NOMO-1 treated with dmso at 0.1 percent for 144 hours (cell line): Measurements from ENCODE around the gene MYL6B.
A peak's percentile ranks its signal among the peaks of the same experiment; 100 is the strongest.
"Not testable (repeated sequence)": the region's sequence is repeated elsewhere in the genome, so short reads cannot be mapped to it uniquely, and the experiment has no call there.

Experiments used
- DNase-seq: peaks from one replicate; lab custom pipeline; 2025; ENCODE audit not compliant: unreplicated experiment; lab: John Stamatoyannopoulos, UW

Gene MYL6B

DNA sequence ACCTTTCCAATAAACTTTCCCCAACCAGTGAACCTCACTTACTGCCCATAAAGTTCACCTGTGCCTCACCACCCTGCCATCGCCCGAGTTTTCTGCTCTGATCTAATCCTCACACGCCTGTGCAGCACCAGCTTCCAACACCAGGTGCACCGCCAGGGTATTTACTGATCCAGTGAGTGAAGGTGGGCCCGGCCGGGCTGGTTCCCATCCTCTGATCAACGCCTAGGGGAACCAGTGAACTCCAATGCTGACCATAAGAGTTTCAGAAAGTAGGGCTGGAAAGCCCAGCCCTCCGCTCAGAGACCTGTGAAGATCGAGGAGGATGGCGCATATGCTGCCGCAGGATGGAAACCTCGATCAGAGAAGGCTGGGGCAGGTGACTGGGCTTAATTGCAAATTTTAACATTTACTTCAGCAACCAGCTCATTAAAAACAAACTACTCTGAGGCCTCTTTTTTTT is 685 bp upstream of the MYL6B start:
- no peak for DNase-seq

DNA sequence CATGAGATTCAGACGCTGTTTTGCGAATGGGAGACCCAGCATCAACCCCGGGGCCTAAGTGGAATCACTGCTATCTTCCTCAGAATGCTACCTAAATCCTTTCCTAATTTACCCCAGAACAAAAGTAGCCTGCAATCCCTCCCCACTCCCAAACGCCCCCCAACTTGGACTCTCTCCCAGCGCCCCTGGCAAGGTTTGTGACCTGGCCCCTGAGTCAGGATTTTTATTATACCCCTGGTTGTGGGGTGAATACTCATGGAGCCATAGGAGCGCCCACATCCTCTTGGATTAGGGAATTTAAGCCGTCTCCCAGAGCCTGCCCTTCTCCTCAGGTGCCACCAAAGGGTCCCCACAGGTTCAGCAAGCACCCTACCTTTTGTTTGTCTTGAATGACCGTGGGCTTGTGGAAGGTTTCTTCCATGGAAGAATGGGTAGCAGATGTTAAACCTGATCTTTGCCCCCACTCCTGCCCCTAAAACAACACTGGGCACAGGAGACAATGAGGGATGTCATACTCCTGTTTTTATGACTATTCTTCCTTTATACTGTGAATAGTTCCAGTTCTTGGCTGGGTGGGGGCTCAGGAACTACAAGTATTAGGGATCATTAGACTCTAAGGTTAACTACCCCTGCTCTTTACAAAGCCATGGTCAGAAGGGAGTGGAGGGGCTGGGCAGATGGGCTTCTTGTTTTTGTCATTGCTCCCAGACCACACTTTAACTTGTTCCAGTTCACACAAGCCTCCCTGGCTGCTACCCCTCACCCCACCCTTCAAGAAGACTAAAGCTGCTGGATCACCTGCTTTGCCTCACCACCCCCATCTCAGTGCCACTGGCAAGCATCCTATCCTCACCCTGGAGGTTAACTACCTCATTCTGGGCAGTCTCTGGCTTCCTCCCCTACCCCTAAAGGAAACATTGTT is 630 bp downstream of the MYL6B start:
- no peak for DNase-seq

DNA sequence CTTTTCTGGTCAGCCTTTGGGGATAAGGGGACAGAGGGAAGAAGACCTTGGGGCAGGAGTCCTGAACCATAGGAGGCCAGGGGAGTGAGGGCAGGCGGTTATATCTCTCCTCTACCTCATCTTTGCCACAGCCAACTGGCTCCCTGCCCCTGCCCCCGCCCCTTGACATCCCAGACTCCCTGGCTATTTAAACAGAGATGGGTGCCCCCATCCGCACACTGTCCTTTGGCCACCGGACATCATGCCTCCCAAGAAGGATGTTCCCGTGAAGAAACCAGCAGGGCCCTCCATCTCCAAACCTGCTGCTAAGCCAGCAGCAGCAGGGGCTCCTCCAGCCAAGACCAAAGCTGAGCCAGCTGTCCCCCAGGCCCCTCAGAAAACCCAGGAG is 1.3 kb downstream of the MYL6B start:
- DNase-seq: no peak

DNA sequence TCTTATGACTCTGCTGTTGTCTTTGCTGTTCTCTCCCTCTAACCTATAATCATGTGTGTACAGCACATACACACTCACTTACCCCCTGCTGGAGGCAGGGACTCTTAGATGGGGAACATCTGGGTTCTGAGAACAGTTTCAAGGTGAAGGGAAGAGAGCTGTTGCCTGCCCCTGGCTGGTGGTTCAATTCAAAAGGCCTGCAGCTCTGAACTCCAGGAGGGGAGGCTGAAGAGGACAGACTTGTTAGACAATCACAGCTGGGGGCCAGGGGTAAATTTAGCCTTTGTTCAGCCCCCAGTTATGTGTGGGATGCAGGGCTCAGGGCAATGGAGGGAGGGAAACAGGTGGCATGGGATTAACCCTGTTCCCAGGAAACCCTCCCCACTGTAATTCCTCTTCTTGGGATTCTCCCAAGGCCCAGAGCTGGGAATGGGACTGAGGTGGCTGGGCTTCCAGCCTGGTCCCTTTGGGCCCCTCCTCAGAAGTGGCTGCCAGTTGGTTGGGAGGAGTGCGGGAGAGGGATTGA is 1.9 kb downstream of the MYL6B start:
- DNase-seq: no peak

DNA sequence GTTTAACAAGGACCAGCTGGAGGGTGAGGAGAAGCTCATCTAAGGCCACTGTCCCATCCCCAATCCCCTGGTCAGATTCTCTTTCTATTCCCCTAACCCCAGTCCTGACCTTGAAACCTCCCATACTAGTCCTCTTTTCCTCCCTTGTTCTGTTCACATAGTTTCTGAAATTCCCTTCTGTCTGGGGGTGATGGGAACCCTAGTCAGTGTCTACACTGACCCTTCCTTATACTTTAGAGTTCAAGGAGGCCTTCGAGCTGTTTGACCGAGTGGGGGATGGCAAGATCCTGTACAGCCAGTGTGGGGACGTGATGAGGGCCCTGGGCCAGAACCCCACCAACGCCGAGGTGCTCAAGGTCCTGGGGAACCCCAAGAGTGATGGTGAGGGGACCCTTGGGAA is 2.4 kb downstream of the MYL6B start:
- DNase-seq: no peak

DNA sequence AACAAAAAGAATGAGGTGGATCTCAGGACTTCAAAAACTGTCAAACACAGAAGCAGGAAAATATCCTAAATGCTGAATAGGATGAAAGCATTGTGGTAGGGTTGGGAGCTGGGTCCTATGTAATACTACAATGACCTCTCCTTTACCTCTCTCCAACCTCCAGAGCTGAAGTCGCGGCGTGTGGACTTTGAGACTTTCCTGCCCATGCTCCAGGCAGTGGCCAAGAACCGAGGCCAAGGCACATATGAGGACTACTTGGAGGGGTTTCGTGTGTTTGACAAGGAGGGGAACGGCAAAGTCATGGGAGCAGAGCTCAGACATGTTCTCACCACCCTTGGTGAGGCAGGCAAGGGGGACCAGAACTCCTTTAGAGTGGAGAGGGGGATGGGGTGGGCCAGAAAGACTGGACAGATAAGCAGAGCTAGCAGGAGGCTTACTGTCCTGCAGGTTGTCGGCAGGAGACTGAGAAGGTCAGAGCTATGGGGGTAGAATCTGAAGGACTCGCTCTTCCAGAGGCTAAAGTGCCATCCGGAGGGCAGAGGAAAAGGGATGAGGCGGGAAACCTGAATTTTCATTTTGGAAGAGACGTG is 3.0 kb downstream of the MYL6B start:
- DNase-seq: no peak

DNA sequence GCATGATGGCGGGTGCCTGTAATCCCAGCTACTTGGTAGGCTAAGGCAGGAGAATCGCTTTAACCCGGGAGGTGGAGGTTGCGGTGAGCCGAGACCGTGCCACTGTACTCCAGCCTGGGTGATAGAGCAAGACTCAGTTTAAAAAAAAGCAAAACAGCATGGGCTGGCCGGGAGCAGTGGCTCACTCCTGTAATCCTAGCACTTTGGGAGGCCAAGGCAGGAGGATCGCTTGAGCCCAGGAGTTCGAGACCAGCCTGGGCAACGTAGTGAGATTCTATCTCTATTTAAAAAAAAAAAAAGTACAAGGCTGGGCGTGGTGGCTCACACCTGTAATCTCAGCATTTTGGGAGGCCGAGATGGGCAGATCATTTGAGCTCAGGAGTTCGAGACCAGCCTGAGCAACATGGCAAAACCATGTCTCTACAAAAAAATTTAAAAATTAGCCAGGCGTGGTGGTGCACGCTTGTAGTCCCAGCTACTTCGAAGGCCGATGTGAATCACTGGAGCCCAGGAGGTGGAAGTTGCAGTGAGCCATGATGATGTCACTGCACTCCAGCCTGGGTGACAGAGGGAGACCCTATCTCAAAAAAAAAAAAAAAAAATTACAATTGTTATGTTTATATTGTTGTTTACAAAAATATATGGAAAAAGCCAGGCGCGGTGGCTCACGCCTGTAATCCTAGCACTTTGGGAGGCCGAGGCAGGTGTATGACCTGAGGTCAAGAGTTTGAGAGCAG is 4.2 kb downstream of the MYL6B start:
- not testable (repeated sequence) for DNase-seq

DNA sequence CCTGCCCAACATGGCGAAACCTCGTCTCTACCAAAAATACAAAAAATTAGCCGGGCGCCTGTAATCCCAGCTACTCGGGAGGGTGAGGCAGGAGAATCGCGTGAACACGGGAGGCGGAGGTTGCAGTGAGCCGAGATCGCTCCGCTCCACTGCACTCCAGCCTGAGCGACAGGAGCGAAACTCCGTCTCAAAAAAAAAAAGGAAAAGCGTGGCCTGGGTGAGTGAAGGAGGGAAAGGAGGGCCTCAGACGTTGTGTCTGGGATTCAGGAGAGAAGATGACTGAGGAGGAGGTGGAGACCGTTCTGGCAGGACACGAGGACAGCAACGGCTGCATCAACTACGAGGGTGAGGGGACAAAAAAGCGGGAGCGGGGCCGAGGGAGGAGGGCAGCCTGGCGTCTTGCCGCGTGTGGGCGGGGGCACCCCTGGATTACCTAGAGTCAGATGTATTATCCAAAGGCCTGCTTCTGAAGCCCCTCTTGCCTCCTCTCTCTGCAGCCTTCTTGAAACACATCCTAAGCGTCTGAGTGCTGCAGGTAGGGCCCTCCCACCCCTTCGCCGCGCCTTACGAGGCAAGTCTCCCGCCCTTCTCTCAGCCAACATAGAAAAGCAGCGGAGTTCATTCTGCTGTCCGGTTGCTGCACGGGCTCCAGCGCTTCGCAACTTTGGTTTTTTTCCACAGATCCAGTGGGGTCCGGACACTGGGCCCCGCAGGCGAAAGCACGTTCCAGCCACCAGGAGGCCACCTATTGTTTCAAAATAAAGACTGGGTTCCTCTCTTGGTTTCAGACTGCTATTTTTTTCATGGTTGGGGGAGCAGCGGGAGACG is 5.0 kb downstream of the MYL6B start:
- DNase-seq: peak; percentile 89

DNA sequence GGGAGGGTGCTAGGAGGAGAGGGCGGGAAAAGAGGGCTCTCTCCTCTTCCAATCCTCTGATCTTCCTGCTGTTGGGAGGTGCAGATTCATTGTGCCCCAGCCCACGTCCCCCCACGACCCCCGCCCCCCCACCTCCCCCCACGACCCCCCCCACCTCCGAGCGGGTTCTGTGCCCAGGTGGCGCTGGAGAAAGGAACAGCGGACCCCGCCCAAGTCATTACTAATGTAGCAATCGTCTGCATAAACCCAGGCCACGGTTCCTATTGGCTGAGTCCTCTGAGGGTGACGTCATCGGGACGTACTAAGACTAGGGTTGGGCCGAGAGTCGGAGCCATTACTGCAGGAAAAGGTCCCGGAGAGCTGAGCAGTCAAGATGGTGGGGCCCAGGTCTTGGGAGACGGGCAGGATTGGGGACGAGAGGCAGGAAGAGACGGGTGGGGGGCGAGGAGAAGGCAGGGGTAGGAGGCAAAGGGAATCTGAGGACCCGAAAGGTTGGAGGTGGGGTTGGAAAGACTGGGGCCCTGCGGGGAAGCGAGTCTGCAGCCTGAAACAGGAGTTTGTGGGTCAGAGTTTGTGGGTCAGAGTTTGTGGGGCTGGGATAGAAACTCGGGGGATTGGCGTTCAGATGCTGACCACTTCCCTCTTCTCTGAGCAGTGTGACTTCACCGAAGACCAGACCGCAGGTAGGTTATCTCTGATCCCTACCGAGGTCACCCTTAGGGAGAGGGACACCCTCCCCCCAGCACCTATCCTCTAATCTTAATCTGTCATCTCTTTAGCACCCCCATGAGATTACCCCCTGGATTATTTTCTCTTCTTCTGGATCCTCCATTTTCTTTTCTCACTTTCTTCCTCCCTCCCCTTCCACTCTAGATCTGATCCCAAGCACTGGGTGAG is 5.9 kb downstream of the MYL6B start, which contains the start of gene MYL6:
Gene MYL6, plus strand, starts transcription at position 331 of the 897 bp plus-strand sequence. Its CDS starts 43 bp downstream, at position 374.
- peak; percentile 96 for DNase-seq

DNA sequence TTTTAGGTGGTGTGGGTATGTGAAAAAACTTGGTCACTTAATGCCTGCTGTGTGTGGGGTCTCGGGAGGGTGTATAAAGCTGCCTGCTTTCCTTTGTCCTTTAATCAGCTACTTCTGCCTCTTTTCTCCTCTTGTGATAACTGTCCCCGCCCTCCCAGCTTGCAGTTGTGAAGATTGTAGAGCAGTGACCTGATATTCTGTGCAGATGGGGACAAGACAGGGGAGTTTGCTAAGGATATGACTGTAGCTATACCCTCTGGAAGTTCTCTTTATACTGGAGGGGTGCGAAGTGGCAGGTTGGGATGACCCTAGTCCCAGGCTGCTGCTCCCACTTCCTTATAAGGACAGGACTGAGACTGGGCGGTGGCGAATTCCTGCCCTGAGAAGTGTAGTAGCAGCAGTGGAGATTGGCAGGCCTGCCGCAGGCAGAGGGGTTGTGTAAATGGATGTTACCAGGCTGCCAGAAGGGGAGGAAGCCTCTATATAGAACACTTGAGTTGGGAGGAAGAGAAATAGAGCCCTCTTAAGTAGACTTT is 6.6 kb downstream of the MYL6B start:
- peak; percentile 51 for DNase-seq

DNA sequence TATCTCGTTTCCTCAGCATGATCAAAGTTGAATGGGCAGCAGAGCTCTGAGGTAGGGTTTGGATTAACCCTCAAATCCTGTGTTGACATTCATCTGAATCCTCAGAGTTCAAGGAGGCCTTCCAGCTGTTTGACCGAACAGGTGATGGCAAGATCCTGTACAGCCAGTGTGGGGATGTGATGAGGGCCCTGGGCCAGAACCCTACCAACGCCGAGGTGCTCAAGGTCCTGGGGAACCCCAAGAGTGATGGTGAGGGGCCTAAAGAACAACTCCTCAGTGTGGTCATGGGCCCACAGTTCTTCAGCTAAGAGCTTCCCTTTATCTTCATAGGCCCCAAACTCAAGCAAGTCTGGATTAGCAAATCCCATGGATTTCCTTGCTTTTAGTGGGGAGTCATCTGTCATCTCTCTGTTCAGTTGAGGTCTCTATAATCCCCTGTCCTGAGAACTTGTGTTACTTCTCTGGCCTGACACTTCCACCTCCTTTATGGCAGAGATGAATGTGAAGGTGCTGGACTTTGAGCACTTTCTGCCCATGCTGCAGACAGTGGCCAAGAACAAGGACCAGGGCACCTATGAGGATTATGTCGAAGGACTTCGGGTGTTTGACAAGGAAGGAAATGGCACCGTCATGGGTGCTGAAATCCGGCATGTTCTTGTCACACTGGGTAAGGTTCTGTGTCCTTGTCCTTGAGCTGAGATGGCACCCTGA is 7.2 kb downstream of the MYL6B start:
- DNase-seq: no peak

DNA sequence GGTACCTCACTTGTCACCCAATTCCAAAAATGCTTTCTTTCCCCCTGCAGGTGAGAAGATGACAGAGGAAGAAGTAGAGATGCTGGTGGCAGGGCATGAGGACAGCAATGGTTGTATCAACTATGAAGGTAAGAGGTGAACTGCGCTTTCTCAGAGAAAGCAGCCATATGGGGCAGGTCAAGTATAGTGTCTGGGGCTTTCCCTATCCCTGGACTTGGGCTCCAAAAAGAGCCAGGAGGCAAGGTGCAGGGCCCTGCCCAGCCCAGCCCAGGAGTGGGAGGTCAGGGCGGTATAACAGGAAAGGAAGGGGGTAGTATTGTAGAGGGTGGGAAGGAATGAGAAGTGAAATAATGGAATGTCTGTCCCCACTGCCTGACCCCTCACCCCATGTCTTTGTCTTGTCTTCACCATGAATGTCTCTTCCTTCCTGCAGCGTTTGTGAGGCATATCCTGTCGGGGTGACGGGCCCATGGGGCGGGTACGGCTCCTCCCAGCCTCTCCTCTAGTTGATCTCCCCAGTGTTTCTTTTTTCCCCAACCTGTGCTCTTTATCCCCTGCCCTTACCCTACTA is 7.9 kb downstream of the MYL6B start:
- DNase-seq: no peak

DNA sequence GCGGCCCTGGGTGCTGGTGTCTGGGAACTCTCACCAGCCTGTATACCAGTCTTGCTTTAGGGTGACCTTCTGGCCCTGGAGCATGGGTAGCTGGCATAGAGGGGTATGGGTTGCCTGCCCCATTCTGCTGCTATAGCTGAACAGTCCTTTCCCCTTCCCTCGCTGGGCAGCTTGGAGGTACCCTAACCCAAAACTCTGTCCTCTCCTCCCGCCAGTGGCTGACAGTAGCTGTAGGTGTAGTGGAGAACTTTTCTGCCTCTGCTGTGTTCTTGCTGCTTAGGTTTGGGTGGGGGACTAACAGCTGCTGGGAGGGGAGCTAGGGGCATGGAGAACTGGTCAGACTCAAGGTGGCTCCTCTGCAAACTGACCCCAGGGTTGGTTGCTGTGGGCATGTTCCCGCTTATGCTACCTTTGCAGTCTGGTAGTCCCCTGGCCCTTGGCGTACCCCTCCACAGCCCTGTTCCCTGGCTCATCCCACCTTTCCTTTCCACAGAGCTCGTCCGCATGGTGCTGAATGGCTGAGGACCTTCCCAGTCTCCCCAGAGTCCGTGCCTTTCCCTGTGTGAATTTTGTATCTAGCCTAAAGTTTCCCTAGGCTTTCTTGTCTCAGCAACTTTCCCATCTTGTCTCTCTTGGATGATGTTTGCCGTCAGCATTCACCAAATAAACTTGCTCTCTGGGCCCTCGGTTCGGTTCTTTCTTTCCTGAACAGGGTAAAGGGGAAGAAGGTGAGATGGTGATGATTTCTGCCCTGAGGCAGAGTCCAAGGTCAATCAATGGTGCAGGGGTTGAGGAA is 8.7 kb downstream of the MYL6B start:
- DNase-seq: no peak

DNA sequence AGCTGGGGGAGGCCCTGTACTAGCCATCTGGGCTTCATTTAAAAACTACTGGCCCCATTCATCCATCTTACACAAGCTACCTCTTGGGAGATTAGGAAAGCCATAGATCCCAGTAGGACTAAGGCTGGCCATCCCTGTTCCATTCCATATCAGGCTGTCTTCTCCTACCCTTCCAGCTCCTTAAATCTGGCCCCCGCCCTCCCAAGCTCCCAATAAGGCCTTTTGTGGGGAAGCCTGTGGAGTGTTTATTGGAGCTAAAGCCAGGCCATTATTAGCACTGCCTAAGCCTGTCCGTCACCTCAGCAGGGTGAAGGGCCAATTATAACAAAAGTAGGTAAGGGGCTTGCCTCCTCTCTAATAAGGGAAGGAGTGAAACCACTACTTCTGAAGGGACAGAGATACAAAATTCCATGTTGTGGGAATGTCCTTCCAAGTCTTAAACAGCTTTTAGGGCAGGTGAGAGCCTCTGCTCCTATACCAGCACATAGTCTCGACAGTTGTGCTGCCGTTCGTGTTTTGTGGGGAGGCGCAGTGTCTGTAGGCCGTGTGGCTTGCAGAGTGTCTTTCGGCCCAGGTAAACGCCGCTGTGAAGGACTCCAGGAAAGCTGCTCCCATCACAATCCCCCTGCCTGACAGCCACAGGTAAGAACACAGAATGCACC is 9.4 kb downstream of the MYL6B start:
- no peak for DNase-seq

DNA sequence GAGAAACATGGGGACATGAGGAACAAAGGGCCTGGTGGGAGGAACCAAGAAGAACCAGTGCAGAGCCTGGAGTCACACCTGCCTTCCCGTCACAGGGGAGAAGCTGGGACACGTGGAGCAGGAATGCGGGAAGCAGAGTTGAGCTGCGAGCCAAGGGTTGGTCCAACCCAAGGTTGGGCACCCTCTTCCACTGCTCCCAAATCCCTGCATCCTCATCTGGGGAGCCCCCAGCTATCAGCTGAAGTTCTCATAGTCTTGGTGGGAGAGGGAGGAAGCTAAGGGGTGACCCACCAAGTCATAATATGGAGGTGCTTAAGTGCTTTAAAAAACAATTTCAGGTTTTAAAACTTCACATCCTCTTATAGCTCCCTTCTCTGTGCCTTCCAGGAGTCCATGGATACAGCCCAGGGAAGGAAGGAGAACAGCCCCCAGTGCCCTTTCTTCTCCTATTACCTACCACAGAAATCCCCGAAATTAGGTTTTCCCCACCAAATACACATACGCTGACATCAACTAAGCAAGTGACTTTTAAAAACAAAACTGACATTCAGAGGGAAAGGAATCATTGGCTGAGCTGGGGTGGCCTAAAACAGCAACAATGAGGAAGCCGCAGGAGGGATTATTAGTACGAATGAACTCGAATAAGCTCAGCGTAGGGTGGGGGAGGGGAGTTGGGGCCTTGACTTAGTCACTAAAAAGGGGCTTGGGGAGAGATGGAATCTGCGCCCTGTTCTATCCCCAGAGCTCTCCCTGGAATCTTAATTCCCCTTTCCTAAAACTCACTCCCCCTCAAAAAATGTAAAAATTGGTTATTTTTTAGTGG is 10.3 kb downstream of the MYL6B start:
- DNase-seq: no peak
